Calu3 (cell line): ENCODE results near the gene NCK2. TPM values are rescaled to one million over a fixed set of nuclear protein-coding genes. Genes with fewer than 3 reads are reported as not detected.

Experiments used
- BruUV-seq: library from RNA; stranded (reverse); fragments of 400-500 nt; replicated peaks from 2 replicates; lab custom pipeline; 2021; lab: Mats Ljungman, UMichigan
- CTCF ChIA-PET: fragments of 300-600 bp; sonication (Branson Sonifier 250); formaldehyde crosslinking; loops from one replicate; lab custom pipeline; 2022; ENCODE audit warnings: antibody characterized with exemption; lab: Charles Lee
- DNase-seq: peaks from one replicate; pipeline ENCODE4 v3.0.0; 2022
- H3K27ac Mint-ChIP-seq: one replicate; pipeline ENCODE4 v1.8.0; 2022; ENCODE audit warnings: mixed read lengths; ENCODE audit not compliant: unreplicated experiment
- H3K27me3 Mint-ChIP-seq: one replicate; pipeline ENCODE4 v1.8.0; 2022; ENCODE audit warnings: mixed read lengths; ENCODE audit not compliant: unreplicated experiment
- H3K36me3 Mint-ChIP-seq: one replicate; pipeline ENCODE4 v1.8.0; 2022; ENCODE audit warnings: mild to moderate bottlenecking, moderate library complexity, mixed read lengths; ENCODE audit not compliant: insufficient read depth, unreplicated experiment
- H3K4me1 Mint-ChIP-seq: one replicate; pipeline ENCODE4 v1.8.0; 2022; ENCODE audit warnings: mild to moderate bottlenecking, low read depth, mixed read lengths; ENCODE audit not compliant: unreplicated experiment
- H3K4me3 Mint-ChIP-seq: one replicate; pipeline ENCODE4 v1.8.0; 2022; ENCODE audit warnings: mild to moderate bottlenecking, low read depth, moderate library complexity, mixed read lengths; ENCODE audit not compliant: unreplicated experiment
- H3K9me3 Mint-ChIP-seq: one replicate; pipeline ENCODE4 v1.8.0; 2022; ENCODE audit warnings: low read depth, mixed read lengths; ENCODE audit not compliant: unreplicated experiment
- CTCF ChIP-seq: fragments of 200-600 bp; IDR thresholded peaks from one replicate; pipeline ENCODE4 v1.8.0; 2022; ENCODE audit warnings: antibody characterized with exemption; ENCODE audit not compliant: unreplicated experiment
- intact Hi-C: fragments of 100-400 bp; cut with micrococcal nuclease; formaldehyde crosslinking; loops from one replicate; pipeline ENCODE4 v1.10.0; 2022; ENCODE audit not compliant: unreplicated experiment
- total RNA-seq: library from RNA; stranded (reverse); gene quantifications from 2 replicates; pipeline ENCODE4 v1.2.3, GENCODE V29; 2022

Gene NCK2
- total RNA-seq, 1 experiment from 2014 or later: 88.6 TPM

- H3K4me1 Mint-ChIP-seq: peaks cover 10% of the 10 kb centered on the region
- H3K27me3 Mint-ChIP-seq: no peaks in the 10 kb centered on the region
- BruUV-seq: no TSS peak
- no peaks in the 10 kb centered on the region for H3K9me3 Mint-ChIP-seq
- DNase-seq: no peak
- intact Hi-C loops: no loop called here
- no peak overlapping the region for H3K4me3 Mint-ChIP-seq
- CTCF ChIA-PET: no interaction called here
- peaks cover 6% of the 10 kb centered on the region for H3K36me3 Mint-ChIP-seq
- no peak overlapping the region for H3K27ac Mint-ChIP-seq
- TF ChIP-seq CTCF: no peak
Measured at GRCh38 chr2:105867587-105867986, 122.9 kb downstream of the NCK2 start.

GRCh38 chr2:105868060-105868459 is 123.3 kb downstream of the NCK2 start:
- Mint-ChIP-seq H3K36me3 (peaks cover 6% of the 10 kb centered on the region), H3K4me1 (peaks cover 14% of the 10 kb centered on the region), H3K27ac (no peak overlapping the region), H3K9me3 (no peaks in the 10 kb centered on the region), H3K4me3 (no peak overlapping the region), H3K27me3 (no peaks in the 10 kb centered on the region)
- no peak for DNase-seq
- CTCF ChIA-PET: no interaction called here
- BruUV-seq: no TSS peak
- intact Hi-C loops: no loop called here
- no peak for TF ChIP-seq CTCF

- BruUV-seq: no TSS peak
Measured at GRCh38 chr2:105869341-105869740, 124.6 kb downstream of the NCK2 start.

GRCh38 chr2:105870062-105870461 is 125.3 kb downstream of the NCK2 start:
- no peak for TF ChIP-seq CTCF
- peaks cover 31% of the 10 kb centered on the region for H3K4me1 Mint-ChIP-seq
- H3K4me3 Mint-ChIP-seq: no peak overlapping the region
- no peak overlapping the region for H3K27ac Mint-ChIP-seq
- CTCF ChIA-PET: no interaction called here
- no peaks in the 10 kb centered on the region for H3K27me3 Mint-ChIP-seq
- DNase-seq: no peak
- H3K9me3 Mint-ChIP-seq: no peaks in the 10 kb centered on the region
- BruUV-seq: no TSS peak
- H3K36me3 Mint-ChIP-seq: peaks cover 10% of the 10 kb centered on the region
- intact Hi-C loops: no loop called here

More at GRCh38 chr2:105869341-105869740, 124.6 kb downstream of the NCK2 start:
- H3K4me3 Mint-ChIP-seq: no peak overlapping the region
- no peak for TF ChIP-seq CTCF
- no peak overlapping the region for H3K27ac Mint-ChIP-seq
- CTCF ChIA-PET: no interaction called here
- H3K9me3 Mint-ChIP-seq: no peaks in the 10 kb centered on the region
- H3K27me3 Mint-ChIP-seq: no peaks in the 10 kb centered on the region
- peaks cover 10% of the 10 kb centered on the region for H3K36me3 Mint-ChIP-seq
- intact Hi-C loops: no loop called here
- H3K4me1 Mint-ChIP-seq: peaks cover 27% of the 10 kb centered on the region
- no peak for DNase-seq
